IMR-90 (cell line): Measurements from ENCODE around the gene GPR135. TPM values are rescaled to one million over a fixed set of nuclear protein-coding genes. Genes with fewer than 3 reads are reported as not detected.

ENCODE experiments used
- ATAC-seq: fragments of 200-7000 bp; cut with Tn5 transposase; 2 replicates; pipeline ENCODE4 v1.9.1; 2020; ENCODE audit warnings: low read depth, mild to moderate bottlenecking, moderate library complexity
- BruUV-seq: library from RNA; stranded (reverse); fragments of 400-500 nt; replicated peaks from 2 replicates; lab custom pipeline; 2021; lab: Mats Ljungman, UMichigan
- CTCF ChIA-PET: fragments of 300-600 bp; formaldehyde crosslinking; extraction: SDS; loops from one replicate; lab custom pipeline; 2021; ENCODE audit warnings: antibody characterized with exemption; lab: Yijun Ruan, JAX
- POLR2A ChIA-PET: fragments of 300-600 bp; sonication (Branson Sonifier 250); formaldehyde crosslinking; loops from one replicate; lab custom pipeline; 2022; ENCODE audit warnings: antibody characterized with exemption; ENCODE audit not compliant: unreplicated experiment; lab: Charles Lee
- DNase-seq: peaks from one replicate; pipeline ENCODE4 v3.0.0; 2013
- H2AFZ ChIP-seq: replicated peaks from 2 replicates; pipeline ENCODE3; 2013; ENCODE audit warnings: low read length, mild to moderate bottlenecking; ENCODE audit not compliant: poor library complexity
- H2AK5ac ChIP-seq: 2 replicates; pipeline ENCODE4 v1.6.1; 2013; ENCODE audit warnings: low read depth, low read length, inconsistent platforms
- H2AK9ac ChIP-seq: replicated peaks from 2 replicates; pipeline ENCODE3; 2013; ENCODE audit warnings: mild to moderate bottlenecking, low read depth, low read length, moderate library complexity; ENCODE audit not compliant: poor library complexity
- H2BK120ac ChIP-seq: 2 replicates; pipeline ENCODE4 v1.6.1; 2013; ENCODE audit warnings: low read depth, low read length, inconsistent platforms
- H2BK15ac ChIP-seq: 3 replicates; pipeline ENCODE4 v1.6.1; 2013; ENCODE audit warnings: low read depth, low read length, inconsistent platforms
- H2BK20ac ChIP-seq: 2 replicates; pipeline ENCODE4 v1.6.1; 2013; ENCODE audit warnings: low read depth, mild to moderate bottlenecking, inconsistent platforms, low read length, moderate library complexity
- H2BK5ac ChIP-seq: 2 replicates; pipeline ENCODE4 v1.6.1; 2013; ENCODE audit warnings: mild to moderate bottlenecking, low read depth, low read length, inconsistent platforms; ENCODE audit not compliant: poor library complexity, severe bottlenecking
- H3K14ac ChIP-seq: replicated peaks from 2 replicates; pipeline ENCODE4 v1.6.1; 2013; ENCODE audit warnings: low read depth, low read length, inconsistent platforms
- H3K18ac ChIP-seq: 2 replicates; pipeline ENCODE4 v1.6.1; 2013; ENCODE audit warnings: low read depth, low read length, control low read depth
- H3K23ac ChIP-seq: 2 replicates; pipeline ENCODE4 v1.6.1; 2013; ENCODE audit warnings: low read depth, low read length, inconsistent platforms
- H3K27ac ChIP-seq: 2 replicates; pipeline ENCODE4 v1.5.1; 2013; ENCODE audit warnings: mild to moderate bottlenecking, control low read depth, low read length; ENCODE audit not compliant: insufficient read depth
- H3K27me3 ChIP-seq: 2 replicates; pipeline ENCODE4 v1.6.1; 2013; ENCODE audit warnings: low read length; ENCODE audit not compliant: control insufficient read depth, insufficient read depth
- H3K36me3 ChIP-seq: 2 replicates; pipeline ENCODE4 v1.6.1; 2013; ENCODE audit warnings: low read length, mixed read lengths; ENCODE audit not compliant: control insufficient read depth, insufficient read depth
- H3K4ac ChIP-seq: 2 replicates; pipeline ENCODE4 v1.6.1; 2013; ENCODE audit warnings: low read depth, low read length, inconsistent platforms
- H3K4me1 ChIP-seq: 2 replicates; pipeline ENCODE4 v1.6.1; 2013; ENCODE audit warnings: low read length, mixed read lengths; ENCODE audit not compliant: control insufficient read depth, insufficient read depth
- H3K4me2 ChIP-seq: 2 replicates; pipeline ENCODE4 v1.6.1; 2013; ENCODE audit warnings: low read depth, mild to moderate bottlenecking, control low read depth, low read length, moderate library complexity
- H3K4me3 ChIP-seq: 2 replicates; pipeline ENCODE4 v1.5.1; 2013; ENCODE audit warnings: low read depth, mild to moderate bottlenecking, control low read depth, low read length, moderate library complexity; ENCODE audit not compliant: insufficient read depth
- H3K56ac ChIP-seq: 2 replicates; pipeline ENCODE4 v1.6.1; 2013; ENCODE audit warnings: low read length, inconsistent platforms; ENCODE audit not compliant: insufficient read depth; ENCODE audit errors: extremely low read depth
- H3K79me1 ChIP-seq, 2 experiments: 2 replicates each; pipeline ENCODE4 v1.6.1; 2013; ENCODE audit warnings: low read length in 2 of 2, inconsistent platforms in 1 of 2, low read depth in 1 of 2
- H3K9ac ChIP-seq: 2 replicates; pipeline ENCODE4 v1.6.1; 2013; ENCODE audit warnings: low read depth, low read length, control low read depth
- H3K9me1 ChIP-seq: 2 replicates; pipeline ENCODE4 v1.6.1; 2013; ENCODE audit warnings: low read length, inconsistent platforms; ENCODE audit not compliant: insufficient read depth
- H3K9me3 ChIP-seq: 2 replicates; pipeline ENCODE4 v1.6.1; 2013; ENCODE audit warnings: low read length; ENCODE audit not compliant: control insufficient read depth, insufficient read depth
- H4K20me1 ChIP-seq: 2 replicates; pipeline ENCODE4 v1.6.1; 2013; ENCODE audit warnings: low read length, inconsistent platforms; ENCODE audit not compliant: insufficient read depth
- H4K5ac ChIP-seq: 2 replicates; pipeline ENCODE4 v1.6.1; 2013; ENCODE audit warnings: mild to moderate bottlenecking, low read depth, low read length, control low read depth
- H4K8ac ChIP-seq, 2 experiments: 2 replicates each; pipeline ENCODE4 v1.6.1; 2013; ENCODE audit warnings: low read depth in 2 of 2, low read length in 2 of 2, control low read depth in 1 of 2, inconsistent platforms in 1 of 2
- H4K91ac ChIP-seq: 2 replicates; pipeline ENCODE4 v1.6.1; 2013; ENCODE audit warnings: low read depth, low read length, inconsistent platforms; ENCODE audit not compliant: insufficient read depth
- BHLHE40 ChIP-seq: fragments of 150-350 bp; IDR thresholded peaks from 2 replicates; pipeline ENCODE4 v1.6.1; 2016; ENCODE audit warnings: mild to moderate bottlenecking, low read depth, low read length
- CHD1 ChIP-seq: IDR thresholded peaks from 2 replicates; pipeline ENCODE4 v1.6.1; 2012; ENCODE audit warnings: low read depth, low read length, improper control_type of control experiment
- MAFK ChIP-seq: IDR thresholded peaks from 2 replicates; pipeline ENCODE4 v1.6.1; 2012; ENCODE audit warnings: low read depth, low read length, improper control_type of control experiment
- MAZ ChIP-seq: IDR thresholded peaks from 2 replicates; pipeline ENCODE4 v1.6.1; 2012; ENCODE audit warnings: low read depth, mild to moderate bottlenecking, low read length, improper control_type of control experiment, moderate library complexity, borderline replicate concordance
- MXI1 ChIP-seq: IDR thresholded peaks from 2 replicates; pipeline ENCODE4 v1.6.1; 2012; ENCODE audit warnings: low read depth, mild to moderate bottlenecking, low read length, moderate library complexity, borderline replicate concordance
- NFE2L2 ChIP-seq: fragments of 150-350 bp; IDR thresholded peaks from 2 replicates; pipeline ENCODE4 v1.6.1; 2016; ENCODE audit warnings: low read depth, mild to moderate bottlenecking, low read length
- POLR2A ChIP-seq: IDR thresholded peaks from 2 replicates; pipeline ENCODE4 v1.6.1; 2012; ENCODE audit warnings: mild to moderate bottlenecking, low read depth, low read length
- RAD21 ChIP-seq: IDR thresholded peaks from 2 replicates; pipeline ENCODE4 v1.6.1; 2012; ENCODE audit warnings: low read length, improper control_type of control experiment
- RCOR1 ChIP-seq: IDR thresholded peaks from 2 replicates; pipeline ENCODE4 v1.6.1; 2012; ENCODE audit warnings: mild to moderate bottlenecking, low read length, improper control_type of control experiment; ENCODE audit not compliant: insufficient replicate concordance
- RFX5 ChIP-seq: IDR thresholded peaks from 2 replicates; pipeline ENCODE4 v1.8.0; 2012; ENCODE audit warnings: low read depth, mild to moderate bottlenecking, low read length, moderate library complexity
- SMC3 ChIP-seq: fragments of 150-350 bp; IDR thresholded peaks from 2 replicates; pipeline ENCODE4 v1.6.1; 2016; ENCODE audit warnings: low read depth, mild to moderate bottlenecking, antibody characterized with exemption, low read length, moderate library complexity
- WGBS, 2 experiments: methylation state at CpG; one replicate each; pipeline versions ENCODE4 v1.1.5 to v1.1.7; 2013; ENCODE audit warnings: missing lambda C conversion rate in 2 of 2; ENCODE audit not compliant: insufficient read length in 1 of 2; ENCODE audit errors: extremely low coverage in 2 of 2; 5-methylcytosine and 5-hydroxymethylcytosine counted together
- dilution Hi-C: fragments of 300-500 bp; cut with HindIII; formaldehyde crosslinking; loops from one replicate; pipeline ENCODE4 v1.14.3; 2018; ENCODE audit warnings: low sequenced_read_pairs; ENCODE audit not compliant: unreplicated experiment
- in situ Hi-C: fragments of 300-500 bp; cut with MboI; formaldehyde crosslinking; loops from 3 replicates; pipeline ENCODE4 v1.14.3; 2019; ENCODE audit warnings: low sequenced_read_pairs, inconsistent platforms, mixed read lengths
- intact Hi-C: fragments of 100-400 bp; cut with micrococcal nuclease; formaldehyde crosslinking; loops from 2 replicates; pipeline ENCODE4 v1.10.0; 2022
- polyA plus RNA-seq, 3 experiments: library from polyadenylated mRNA; depleted of rRNA; stranded (reverse); fragments of >200 nt; gene quantifications; 2 replicates each; pipeline ENCODE4 v1.2.3, GENCODE V29; 2012; ENCODE audit warnings: low replicate concordance in 1 of 3
- total RNA-seq: library from RNA; depleted of rRNA; stranded (reverse); fragments of >200 nt; gene quantifications from 2 replicates; pipeline ENCODE4 v1.2.3, GENCODE V29; 2012
- TF ChIP-seq, protein P1 (sequence below): fragments of 150-350 bp; IDR thresholded peaks from 2 replicates; pipeline ENCODE4 v1.6.1; 2016; ENCODE audit warnings: low read depth, mild to moderate bottlenecking, low read length, moderate library complexity, borderline replicate concordance
- TF ChIP-seq, protein P2 (sequence below): fragments of 150-350 bp; IDR thresholded peaks from 2 replicates; pipeline ENCODE4 v1.6.1; 2017; ENCODE audit warnings: mild to moderate bottlenecking, antibody characterized with exemption, low read length, low read depth

Gene GPR135
- total and polyA plus RNA-seq, 2 of the 4 experiments (the other 2 are of a cell fraction): 1.3 to 2.4 TPM

GRCh38 chr14:59500732-59501131 is 35.6 kb upstream of the GPR135 start:
- Histone ChIP-seq H3K9me3 (no peaks in the 10 kb centered on the region), H4K20me1 (no peaks in the 10 kb centered on the region), H4K5ac (no peak overlapping the region), H3K27ac (no peak overlapping the region), H3K18ac (no peak overlapping the region), H3K9me1 (no peaks in the 10 kb centered on the region), H3K36me3 (peaks cover 18% of the 10 kb centered on the region), H3K14ac (no peak overlapping the region), H3K4me1 (no peaks in the 10 kb centered on the region), H3K23ac (no peak overlapping the region), H2BK20ac (no peak overlapping the region), H4K91ac (no peak overlapping the region), H3K4ac (no peak overlapping the region), H3K27me3 (no peaks in the 10 kb centered on the region), H3K56ac (no peak overlapping the region), H2AK5ac (no peak overlapping the region), H2BK5ac (no peak overlapping the region), H4K8ac (no peak overlapping the region), H3K79me1 (peaks cover 10% of the 10 kb centered on the region in 2 experiments; a peak in 2 of 4 replicates), H3K9ac (no peak overlapping the region), H3K4me2 (no peak overlapping the region), H2AFZ (no peak overlapping the region), H3K4me3 (no peak overlapping the region), H2AK9ac (no peak overlapping the region), H2BK15ac (no peak overlapping the region), H2BK120ac (no peak overlapping the region)
- WGBS, 2 experiments: no CpG with 5 or more reads among the region's 3 CpGs
- dilution Hi-C loops (no loop called here), in situ Hi-C loops (no loop called here), intact Hi-C loops (no loop called here)
- CTCF ChIA-PET: interaction anchor here (1.4 kb wide), 1 partner anchor 11 kb away, joined by 4 read pairs; no protein-coding TSS in a partner anchor
- TF ChIP-seq MAFK (no peak), MAZ (no peak), RAD21 (no peak), MXI1 (no peak), CHD1 (no peak), SMC3 (no peak), RCOR1 (no peak), BHLHE40 (no peak), RFX5 (no peak), NFE2L2 (no peak), POLR2A (no peak)
- TF ChIP-seq, protein P1, sequence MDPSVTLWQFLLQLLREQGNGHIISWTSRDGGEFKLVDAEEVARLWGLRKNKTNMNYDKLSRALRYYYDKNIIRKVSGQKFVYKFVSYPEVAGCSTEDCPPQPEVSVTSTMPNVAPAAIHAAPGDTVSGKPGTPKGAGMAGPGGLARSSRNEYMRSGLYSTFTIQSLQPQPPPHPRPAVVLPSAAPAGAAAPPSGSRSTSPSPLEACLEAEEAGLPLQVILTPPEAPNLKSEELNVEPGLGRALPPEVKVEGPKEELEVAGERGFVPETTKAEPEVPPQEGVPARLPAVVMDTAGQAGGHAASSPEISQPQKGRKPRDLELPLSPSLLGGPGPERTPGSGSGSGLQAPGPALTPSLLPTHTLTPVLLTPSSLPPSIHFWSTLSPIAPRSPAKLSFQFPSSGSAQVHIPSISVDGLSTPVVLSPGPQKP: no peak
- TF ChIP-seq, protein P2, sequence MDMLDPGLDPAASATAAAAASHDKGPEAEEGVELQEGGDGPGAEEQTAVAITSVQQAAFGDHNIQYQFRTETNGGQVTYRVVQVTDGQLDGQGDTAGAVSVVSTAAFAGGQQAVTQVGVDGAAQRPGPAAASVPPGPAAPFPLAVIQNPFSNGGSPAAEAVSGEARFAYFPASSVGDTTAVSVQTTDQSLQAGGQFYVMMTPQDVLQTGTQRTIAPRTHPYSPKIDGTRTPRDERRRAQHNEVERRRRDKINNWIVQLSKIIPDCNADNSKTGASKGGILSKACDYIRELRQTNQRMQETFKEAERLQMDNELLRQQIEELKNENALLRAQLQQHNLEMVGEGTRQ: no peak
- POLR2A ChIA-PET: no interaction called here
- DNase-seq: no peak
- ATAC-seq: no peak
- no TSS peak for BruUV-seq
